HG03469 (cell line): ENCODE results near the gene ELMO1.

ENCODE experiments used
- ATAC-seq: cut with Tn5 transposase; IDR thresholded peaks from one replicate; pipeline ENCODE4 v1.9.1; 2021; ENCODE audit warnings: mild to moderate bottlenecking, moderate library complexity, moderate number of reproducible peaks; ENCODE audit not compliant: unreplicated experiment

ELMO1 gene

DNA sequence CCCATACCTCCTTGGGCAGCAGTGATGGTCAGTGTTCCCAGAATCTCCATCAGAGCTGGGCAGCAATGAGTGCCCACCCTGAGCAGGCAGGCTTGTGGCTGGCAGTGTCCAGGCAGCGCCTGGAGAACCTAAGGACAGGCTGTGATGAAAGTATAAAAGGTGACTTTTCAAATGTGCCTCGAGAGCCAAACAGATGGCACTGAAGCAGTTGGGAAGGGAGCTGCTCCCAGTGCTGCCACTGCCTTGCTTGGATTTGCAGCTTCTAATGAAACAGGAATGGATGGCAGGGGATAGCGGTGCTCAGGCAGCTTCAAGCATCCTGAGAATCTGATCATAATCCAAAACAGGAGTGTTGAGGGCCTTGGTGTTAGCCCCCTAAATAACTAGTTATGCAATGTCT, 544.6 kb downstream of the ELMO1 start:
- no peak for ATAC-seq

DNA sequence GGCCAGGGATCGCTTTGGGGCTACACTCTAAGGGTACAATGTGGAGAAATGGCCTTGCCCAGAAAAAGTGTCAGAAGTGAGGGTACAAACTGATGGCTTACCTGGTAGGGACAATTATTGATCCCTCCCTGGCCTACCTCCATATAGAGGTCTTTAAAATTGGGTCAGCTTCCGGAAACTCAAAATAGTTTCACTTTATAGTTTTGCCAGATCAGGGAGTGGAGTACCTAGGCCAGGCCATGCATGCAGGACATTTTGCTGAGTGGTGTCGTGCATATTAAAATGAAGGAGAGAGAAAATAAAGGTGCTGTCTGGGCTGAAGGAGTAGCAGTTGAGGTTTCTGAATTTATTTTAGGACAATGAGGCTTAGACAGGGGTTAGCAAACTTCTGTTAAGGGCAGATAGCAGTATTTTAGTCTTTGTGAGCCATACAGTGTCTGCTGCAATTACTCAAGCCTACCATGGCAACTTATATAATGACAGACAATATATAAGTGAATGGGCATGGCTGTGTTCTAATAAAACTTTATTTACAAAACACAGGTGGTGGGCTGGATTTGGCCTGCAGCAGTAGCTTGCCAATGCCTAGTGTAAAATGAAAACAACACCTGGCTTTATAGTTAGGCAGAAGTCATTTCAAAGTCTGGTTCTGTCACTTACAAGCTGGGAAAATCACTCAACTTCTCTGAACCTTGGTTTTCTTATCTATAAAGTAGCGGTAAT, 547.5 kb downstream of the ELMO1 start:
- no peak for ATAC-seq

DNA sequence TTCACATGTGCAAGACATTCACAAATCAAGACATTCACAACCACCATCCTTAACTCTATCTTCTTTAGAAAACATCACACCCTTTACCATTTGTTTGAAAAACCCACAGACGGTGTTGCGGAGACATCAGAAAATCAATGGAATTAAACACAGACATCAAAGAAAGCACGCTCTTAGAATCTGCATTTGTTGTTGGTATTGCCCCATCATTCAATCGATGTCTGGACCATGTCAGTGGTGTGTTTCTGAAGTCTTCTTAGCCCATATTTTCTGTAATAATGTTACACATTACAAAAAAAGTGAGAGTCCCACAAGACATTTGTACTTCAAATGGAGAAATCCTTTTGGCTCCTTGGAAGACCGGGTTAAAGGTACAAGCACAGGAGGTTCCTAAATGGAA, 550.5 kb downstream of the ELMO1 start:
- no peak for ATAC-seq

DNA sequence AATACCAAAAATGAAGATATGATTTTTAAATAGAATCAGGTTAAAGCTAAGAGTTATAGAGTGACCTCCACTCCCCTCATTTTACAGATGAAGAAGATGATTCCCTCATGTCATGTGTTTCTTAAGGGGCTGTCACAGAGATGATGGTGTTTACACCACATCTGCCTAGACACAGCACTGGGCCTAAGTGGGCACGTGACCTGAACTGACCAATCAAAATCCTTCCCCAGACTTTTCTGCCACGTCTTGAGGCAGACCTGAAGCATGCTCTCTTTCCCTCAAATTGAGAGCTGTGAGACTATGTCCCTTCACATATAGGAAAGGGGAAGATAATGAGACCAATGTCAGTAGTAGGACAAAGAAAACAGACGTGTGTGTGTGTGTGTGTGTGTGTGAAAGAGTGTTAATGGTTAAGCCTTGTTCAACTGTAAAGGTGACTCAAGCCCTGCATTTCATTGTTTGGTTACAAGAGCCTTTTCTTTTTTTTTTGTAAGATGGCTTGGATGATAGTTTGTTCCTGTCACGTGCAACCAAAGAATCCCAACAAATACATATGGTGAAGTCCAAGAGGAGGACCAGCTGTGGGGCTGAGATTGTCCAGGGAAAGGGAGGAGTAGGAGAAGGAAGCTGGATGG, 551.6 kb downstream of the ELMO1 start:
- ATAC-seq = no peak

- ATAC-seq = no peak
These were observed 552.2 kb downstream of the ELMO1 start for GRCh38 chr7:36896418-36896817.

- no peak for ATAC-seq
These were observed 553.5 kb downstream of the ELMO1 start for GRCh38 chr7:36895192-36895591.

DNA sequence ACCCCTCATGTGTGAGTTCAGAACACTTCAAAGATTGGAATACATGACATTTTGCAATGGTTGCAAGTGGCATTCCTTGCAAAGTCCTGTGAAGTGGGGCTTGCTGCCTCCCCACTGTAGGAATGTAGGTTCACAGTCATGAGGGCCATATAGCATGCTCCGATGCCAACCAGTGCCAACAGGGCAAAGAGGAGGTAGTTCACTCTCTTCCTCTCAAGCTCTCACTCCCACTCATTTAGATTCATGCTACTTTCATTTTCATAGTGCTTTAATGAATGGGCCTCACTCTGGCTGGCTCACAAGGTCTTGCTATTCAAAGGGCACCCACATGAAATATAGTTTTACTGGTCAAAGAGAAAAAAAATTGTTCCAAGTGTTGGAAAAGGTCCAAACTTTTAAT, 554.5 kb downstream of the ELMO1 start:
- no peak for ATAC-seq

- no peak for ATAC-seq
These were observed 559.5 kb downstream of the ELMO1 start for GRCh38 chr7:36889182-36889581.

GRCh38 chr7:36887969-36888368, 560.7 kb downstream of the ELMO1 start:
- no peak for ATAC-seq

GRCh38 chr7:36887233-36887632, 561.4 kb downstream of the ELMO1 start:
- no peak for ATAC-seq

DNA sequence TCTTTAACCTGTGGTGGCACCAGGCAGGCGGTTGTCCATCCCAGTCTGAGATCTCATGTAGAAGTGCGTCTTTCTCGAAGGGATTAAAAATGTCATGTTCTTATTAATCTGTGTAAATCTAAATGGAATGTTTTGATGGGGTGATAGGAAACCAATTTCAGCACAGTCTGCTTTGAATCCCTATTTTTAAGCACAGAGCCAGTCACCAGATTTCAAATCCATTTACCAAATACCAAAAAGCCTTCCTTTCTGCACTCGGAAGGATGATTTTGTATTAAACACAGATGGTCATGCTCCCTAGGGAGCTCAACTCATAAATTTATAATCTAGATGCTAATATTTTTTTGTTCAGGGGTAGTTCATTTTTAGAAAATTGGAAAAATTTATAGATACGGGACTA, 563.8 kb downstream of the ELMO1 start:
- no peak for ATAC-seq

- ATAC-seq = no peak
These were observed 564.3 kb downstream of the ELMO1 start for GRCh38 chr7:36884351-36884750.

DNA sequence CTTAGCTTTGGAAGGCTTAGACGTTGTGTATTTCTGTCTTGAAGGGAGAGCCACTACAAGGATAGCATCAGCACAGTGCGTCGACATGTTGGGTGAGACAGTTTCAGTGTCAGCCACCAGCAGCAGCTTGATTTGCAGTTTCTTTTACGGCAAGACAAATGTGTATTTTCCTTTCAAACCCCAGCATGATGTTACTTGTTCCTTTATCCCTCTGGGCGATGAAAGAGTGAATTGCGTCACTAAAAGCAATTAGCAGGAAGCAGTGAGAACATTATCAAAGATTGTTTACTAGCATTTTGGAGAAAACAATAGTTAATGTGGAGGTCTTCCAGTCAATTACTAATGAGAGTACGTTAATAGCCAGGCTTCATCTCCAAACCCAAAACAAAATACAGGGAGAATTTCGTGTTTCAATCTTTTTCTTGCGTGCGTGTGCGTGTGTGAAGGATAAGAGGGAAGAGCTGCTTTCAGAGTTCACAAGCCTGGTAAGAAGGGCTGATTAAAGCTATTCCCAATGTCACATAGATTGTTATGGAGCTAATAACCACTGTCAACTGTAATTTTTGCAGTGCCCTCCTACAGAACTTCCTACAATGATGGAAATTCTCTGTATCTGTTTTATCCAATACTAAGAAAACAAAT, 567.3 kb downstream of the ELMO1 start:
- no peak for ATAC-seq

DNA sequence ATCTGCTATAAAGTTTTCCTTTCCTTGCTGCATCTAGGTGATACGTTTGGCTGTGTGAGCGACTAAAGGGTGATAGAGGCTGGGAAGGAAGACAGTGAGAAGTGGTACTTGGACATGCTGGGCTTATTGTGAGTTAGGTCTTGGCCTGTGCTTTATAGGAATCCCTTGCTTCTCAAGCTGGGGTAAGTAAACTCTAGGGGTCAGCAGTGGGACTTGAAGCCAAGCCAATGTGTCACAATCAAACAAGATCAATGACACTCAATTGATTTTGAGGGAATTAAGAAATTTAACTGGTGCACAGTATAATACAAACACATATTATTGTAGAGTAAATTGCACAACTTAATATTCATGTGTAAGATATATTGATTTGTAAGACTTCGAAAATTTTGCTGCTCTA, 568.6 kb downstream of the ELMO1 start:
- no peak for ATAC-seq

- no peak for ATAC-seq
These were observed 569.6 kb downstream of the ELMO1 start for GRCh38 chr7:36879021-36879420.

GRCh38 chr7:36878288-36878687, 570.4 kb downstream of the ELMO1 start:
- ATAC-seq = no peak

GRCh38 chr7:36875794-36876193, 572.9 kb downstream of the ELMO1 start:
- no peak for ATAC-seq

- no peak for ATAC-seq
These were observed 574.6 kb downstream of the ELMO1 start for GRCh38 chr7:36874041-36874440.

- ATAC-seq = no peak
These were observed 576.8 kb downstream of the ELMO1 start for GRCh38 chr7:36871863-36872262.

DNA sequence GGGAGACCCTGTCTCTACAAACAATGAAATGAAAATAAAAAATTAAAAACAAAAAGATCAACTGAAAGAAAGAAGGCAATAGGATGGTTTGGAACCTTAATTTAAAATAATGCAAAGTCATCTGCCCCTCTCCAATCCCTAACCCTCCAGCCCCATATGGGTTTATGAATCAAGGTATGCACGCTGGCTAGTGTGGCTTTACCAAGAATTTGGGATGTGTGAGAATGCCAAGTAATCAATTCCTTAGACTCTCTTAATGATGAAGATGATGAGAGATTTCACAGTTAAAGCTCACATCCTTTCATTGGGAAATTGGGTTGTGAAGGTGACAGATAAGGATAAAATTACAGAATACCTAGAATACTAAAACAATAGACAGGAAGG, 577.3 kb downstream of the ELMO1 start:
- ATAC-seq = no peak

GRCh38 chr7:36870625-36871354, 577.9 kb downstream of the ELMO1 start:
- no peak for ATAC-seq
